ENCODE measurements around the gene RABGEF1.
"Not testable (repeated sequence)": the region's sequence is repeated elsewhere in the genome, so short reads cannot be mapped to it uniquely, and the experiment has no call there.

The RABGEF1 gene

DNA sequence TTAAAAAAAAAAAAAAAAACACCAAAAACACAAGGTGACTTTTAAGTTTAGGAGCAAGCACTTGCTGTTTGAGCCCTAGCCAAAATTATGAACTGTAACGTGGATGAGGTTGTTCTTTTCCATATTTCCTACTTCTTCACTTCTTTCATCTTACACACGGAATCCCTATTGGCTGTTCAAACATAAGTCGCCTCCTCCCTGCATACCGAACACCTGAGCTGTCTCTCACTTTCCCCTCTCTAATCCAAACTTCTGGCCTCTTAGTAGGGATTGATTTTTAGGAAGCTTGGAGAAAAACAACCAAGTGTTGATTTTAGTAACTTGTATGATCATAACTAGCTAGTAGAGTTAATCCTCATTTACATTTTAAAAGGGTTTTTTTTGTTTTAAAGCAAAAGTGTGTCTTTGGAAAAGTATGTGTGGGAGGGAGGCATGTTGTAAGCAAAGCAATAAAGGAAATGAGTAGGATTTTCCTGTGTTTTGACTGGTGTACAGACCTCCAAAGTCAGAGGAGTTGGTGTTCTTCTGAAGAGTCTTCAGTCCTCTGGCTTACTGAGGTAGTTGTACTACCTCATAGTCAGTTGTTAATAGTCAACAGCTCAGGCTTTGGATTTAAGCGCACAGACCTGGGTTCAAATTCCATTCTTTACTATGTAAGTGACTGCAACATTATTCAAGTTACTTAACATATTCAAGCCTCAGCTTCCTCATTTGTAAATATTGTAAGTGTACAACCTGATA, 39.3 kb downstream of the RABGEF1 start:
- Histone ChIP-seq H3K9me3 (ENCODE audit: insufficient read depth, low read depth, low read length) (no peaks in the 10 kb centered on the region), H3K36me3 (ENCODE audit: insufficient read depth, low read length) (peaks cover 71% of the 10 kb centered on the region), H3K9ac (ENCODE audit: low read depth, low read length) (no peak overlapping the region), H3K4me3 (ENCODE audit: low read length) (no peak overlapping the region), H3K4me1 (ENCODE audit: insufficient read depth, low read length) (no peaks in the 10 kb centered on the region), H3K27me3 (ENCODE audit: insufficient read depth, low read length) (no peaks in the 10 kb centered on the region), H3K27ac (ENCODE audit: low read depth, low read length) (no peak overlapping the region)
- WGBS, result 87% methylated on average over 5 of the region's 5 CpGs

DNA sequence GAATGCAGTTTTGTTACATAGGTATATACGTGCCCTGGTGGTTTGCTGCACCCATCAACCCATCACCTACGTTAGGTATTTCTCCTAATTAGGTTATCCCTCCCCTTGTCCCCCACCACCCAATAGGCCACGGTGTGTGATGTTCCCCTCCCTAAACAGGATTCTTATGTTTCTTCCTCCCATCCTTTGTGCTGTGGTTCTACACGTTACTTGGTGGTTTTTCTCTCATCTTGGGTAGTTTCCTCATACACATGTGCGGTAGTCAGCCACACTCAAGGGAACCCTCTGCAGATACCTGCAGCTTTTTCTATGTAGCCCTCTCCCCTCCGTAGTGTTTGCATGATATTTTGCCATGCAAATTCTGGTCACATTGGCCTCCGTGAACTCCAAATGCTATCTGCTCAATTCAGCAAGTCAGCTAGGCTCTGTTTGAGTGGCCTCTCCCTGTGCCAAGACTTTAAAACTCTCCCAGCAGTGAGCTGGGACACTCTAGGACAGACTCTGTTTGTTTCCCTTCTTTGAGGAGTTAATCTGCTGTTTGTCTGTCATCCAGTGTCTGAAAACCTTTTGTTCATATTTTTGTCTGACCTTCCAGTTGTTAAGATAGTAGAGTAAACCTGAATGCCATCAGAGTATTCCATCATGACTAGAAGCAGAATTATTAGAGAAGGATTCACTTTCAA, 41.0 kb downstream of the RABGEF1 start:
- Histone ChIP-seq H3K4me3 (ENCODE audit: low read length) (no peak overlapping the region), H3K9ac (ENCODE audit: low read depth, low read length) (no peak overlapping the region), H3K27ac (ENCODE audit: low read depth, low read length) (no peak overlapping the region), H3K36me3 (ENCODE audit: insufficient read depth, low read length) (peaks cover 70% of the 10 kb centered on the region), H3K4me1 (ENCODE audit: insufficient read depth, low read length) (no peaks in the 10 kb centered on the region), H3K27me3 (ENCODE audit: insufficient read depth, low read length) (no peaks in the 10 kb centered on the region), H3K9me3 (ENCODE audit: insufficient read depth, low read depth, low read length) (no peaks in the 10 kb centered on the region)
- 92% methylated on average over 7 of the region's 7 CpGs for WGBS

DNA sequence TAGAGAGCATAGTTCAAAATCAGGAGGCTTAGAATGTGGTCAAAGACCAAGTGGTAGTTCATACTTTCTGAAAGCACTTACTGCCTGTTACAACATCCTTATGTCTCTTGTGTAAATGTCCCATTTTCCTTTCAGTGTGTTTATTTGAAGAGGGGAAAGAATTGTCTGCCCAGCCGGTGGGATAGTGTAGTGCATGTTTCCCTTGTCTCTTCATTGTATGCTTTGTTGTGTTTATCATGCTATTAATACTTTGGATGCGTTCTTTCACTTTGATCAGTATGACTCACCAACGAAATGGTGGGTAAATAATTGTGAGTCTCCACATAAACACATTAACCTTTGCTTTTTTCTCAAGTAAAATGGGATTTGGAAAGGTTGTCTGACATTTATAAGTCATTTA, 42.3 kb downstream of the RABGEF1 start:
- not testable (repeated sequence) for H3K27me3 ChIP-seq (ENCODE audit: insufficient read depth, low read length); H3K4me3 ChIP-seq (ENCODE audit: low read length); H3K9ac ChIP-seq (ENCODE audit: low read depth, low read length); H3K9me3 ChIP-seq (ENCODE audit: insufficient read depth, low read depth, low read length); H3K4me1 ChIP-seq (ENCODE audit: insufficient read depth, low read length); H3K27ac ChIP-seq (ENCODE audit: low read depth, low read length)
- 60% methylated on average over 1 of the region's 3 CpGs for WGBS
- peaks cover 70% of the 10 kb centered on the region for H3K36me3 ChIP-seq (ENCODE audit: insufficient read depth, low read length)

DNA sequence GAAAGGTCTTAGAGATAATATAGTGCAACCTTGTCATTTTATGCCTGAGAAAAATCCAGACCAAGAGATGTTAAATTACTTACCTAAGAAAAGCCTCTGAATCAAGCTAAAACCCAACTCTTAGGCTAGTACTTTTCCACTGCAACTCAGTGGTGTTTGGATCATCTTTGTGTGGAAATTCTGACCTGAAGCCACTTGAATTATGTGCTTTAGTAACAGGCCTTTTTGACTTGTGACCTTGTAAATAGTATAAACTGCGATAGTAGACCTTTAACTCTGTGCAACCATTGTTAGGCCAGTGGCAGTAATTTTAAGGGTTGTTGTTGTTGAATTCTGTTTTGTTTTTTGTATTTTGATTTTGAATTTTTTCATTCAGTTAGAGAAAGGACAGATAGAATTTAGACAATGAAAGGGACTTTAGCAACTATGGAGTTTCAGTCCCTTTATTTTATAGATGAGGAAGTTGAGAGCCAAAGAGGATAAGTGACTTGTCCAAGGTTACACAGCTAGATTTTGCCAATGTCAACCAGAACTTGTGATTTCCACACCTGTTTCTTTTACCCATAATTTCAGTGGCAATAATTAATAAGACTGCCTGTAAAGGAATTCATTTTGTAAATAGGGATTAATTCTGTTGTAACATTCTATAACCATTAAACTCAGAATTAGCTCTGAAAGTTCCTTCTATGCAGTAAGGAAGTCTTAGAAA, 43.5 kb downstream of the RABGEF1 start:
- WGBS, result 94% methylated on average over 1 of the region's 1 CpG
- not testable (repeated sequence) for H3K9me3 ChIP-seq (ENCODE audit: insufficient read depth, low read depth, low read length); H3K4me3 ChIP-seq (ENCODE audit: low read length); H3K27ac ChIP-seq (ENCODE audit: low read depth, low read length); H3K4me1 ChIP-seq (ENCODE audit: insufficient read depth, low read length); H3K27me3 ChIP-seq (ENCODE audit: insufficient read depth, low read length); H3K9ac ChIP-seq (ENCODE audit: low read depth, low read length)
- peaks cover 65% of the 10 kb centered on the region for H3K36me3 ChIP-seq (ENCODE audit: insufficient read depth, low read length)

DNA sequence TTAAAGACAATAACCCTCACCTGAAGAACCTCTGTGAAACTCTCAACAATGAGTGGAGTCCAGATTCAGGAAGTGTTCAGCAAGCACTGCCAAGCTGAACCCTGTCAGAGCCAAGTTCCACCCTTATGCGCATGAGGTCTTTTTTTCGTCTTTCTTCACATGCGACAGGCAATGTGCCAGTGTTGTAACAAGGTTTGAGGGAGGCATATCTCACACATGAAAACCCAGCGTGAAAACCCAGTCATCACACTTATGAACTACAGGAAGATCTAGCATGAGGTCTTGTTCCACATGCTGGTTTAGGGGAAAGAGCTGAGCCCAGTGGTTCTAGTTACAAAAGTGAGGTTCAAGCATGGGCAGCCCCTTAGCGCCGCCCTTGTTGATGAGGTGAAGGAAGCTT, 49.7 kb downstream of the RABGEF1 start:
- Histone ChIP-seq H3K36me3 (ENCODE audit: insufficient read depth, low read length) (peaks cover 72% of the 10 kb centered on the region), H3K9me3 (ENCODE audit: insufficient read depth, low read depth, low read length) (no peaks in the 10 kb centered on the region), H3K9ac (ENCODE audit: low read depth, low read length) (no peak overlapping the region), H3K27me3 (ENCODE audit: insufficient read depth, low read length) (no peaks in the 10 kb centered on the region), H3K27ac (ENCODE audit: low read depth, low read length) (no peak overlapping the region), H3K4me1 (ENCODE audit: insufficient read depth, low read length) (no peaks in the 10 kb centered on the region), H3K4me3 (ENCODE audit: low read length) (no peak overlapping the region)
- WGBS, result 98% methylated on average over 6 of the region's 6 CpGs

DNA sequence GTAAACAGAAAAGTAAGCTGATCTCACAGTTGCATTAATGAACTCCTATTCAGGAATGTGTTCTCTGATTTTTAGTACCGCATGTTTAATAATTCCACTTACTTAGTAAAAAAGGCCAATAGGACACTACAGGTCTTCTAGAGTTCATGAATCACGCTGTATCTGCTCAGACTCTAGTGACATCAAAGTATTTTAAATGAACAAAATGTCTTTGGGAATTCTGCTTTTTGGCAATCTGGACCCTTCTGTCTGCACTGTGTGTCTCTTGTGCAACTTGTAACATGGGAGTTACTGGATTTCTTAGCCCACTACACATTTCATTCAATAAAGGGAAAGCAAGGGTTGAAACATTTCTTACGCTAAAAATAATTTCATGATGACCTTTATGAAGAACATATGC, 50.2 kb downstream of the RABGEF1 start:
- 96% methylated on average over 3 of the region's 3 CpGs for WGBS
- Histone ChIP-seq H3K9ac (ENCODE audit: low read depth, low read length) (no peak overlapping the region), H3K9me3 (ENCODE audit: insufficient read depth, low read depth, low read length) (no peaks in the 10 kb centered on the region), H3K4me3 (ENCODE audit: low read length) (no peak overlapping the region), H3K36me3 (ENCODE audit: insufficient read depth, low read length) (peaks cover 72% of the 10 kb centered on the region), H3K4me1 (ENCODE audit: insufficient read depth, low read length) (no peaks in the 10 kb centered on the region), H3K27ac (ENCODE audit: low read depth, low read length) (no peak overlapping the region), H3K27me3 (ENCODE audit: insufficient read depth, low read length) (no peaks in the 10 kb centered on the region)

DNA sequence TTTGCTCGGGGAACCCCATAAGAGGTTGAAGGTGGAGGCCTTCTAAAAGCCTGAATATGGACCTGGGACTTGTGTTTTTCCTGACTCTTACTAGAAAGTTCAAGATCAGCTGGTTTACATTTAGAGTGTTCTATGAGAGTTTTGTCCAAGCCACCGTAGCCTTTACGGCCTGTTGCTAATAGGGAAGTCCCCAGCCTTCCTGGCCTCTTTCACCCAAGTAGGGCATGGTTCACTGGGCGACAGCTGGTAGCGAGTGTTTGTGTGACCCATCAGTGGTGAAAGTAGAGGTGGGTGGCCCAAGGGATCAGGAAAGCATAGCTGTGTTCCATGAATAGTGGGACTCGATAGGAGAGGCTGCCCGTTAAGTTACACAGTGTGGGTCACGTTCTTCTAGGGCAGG, 60.1 kb downstream of the RABGEF1 start:
- Histone ChIP-seq H3K4me1 (ENCODE audit: insufficient read depth, low read length) (no peaks in the 10 kb centered on the region), H3K9me3 (ENCODE audit: insufficient read depth, low read depth, low read length) (no peaks in the 10 kb centered on the region), H3K36me3 (ENCODE audit: insufficient read depth, low read length) (peaks cover 89% of the 10 kb centered on the region), H3K4me3 (ENCODE audit: low read length) (no peak overlapping the region), H3K9ac (ENCODE audit: low read depth, low read length) (no peak overlapping the region), H3K27ac (ENCODE audit: low read depth, low read length) (no peak overlapping the region), H3K27me3 (ENCODE audit: insufficient read depth, low read length) (no peaks in the 10 kb centered on the region)
- 93% methylated on average over 8 of the region's 8 CpGs for WGBS

DNA sequence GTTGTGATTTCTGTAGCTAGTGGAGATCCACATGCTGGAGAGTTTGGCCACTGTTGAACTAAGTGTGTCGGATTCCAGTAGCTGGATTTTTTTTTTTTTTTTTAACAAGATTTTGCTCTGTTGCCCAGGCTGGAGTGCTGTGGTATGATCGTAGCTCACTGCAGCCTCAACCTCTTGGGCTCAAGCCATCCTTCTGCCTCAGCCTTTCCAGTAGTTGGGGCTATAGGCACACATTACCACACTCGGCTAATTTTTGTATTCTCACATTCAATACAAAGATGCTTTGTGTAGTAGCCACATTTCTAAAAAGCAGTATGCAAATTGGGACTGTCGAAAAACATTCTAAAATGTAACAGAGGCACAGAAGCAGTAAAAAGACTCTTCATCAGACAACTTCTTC, 63.5 kb downstream of the RABGEF1 start:
- WGBS, result 98% methylated on average over 4 of the region's 4 CpGs
- Histone ChIP-seq H3K36me3 (ENCODE audit: insufficient read depth, low read length) (peaks cover 90% of the 10 kb centered on the region), H3K4me1 (ENCODE audit: insufficient read depth, low read length) (no peaks in the 10 kb centered on the region), H3K4me3 (ENCODE audit: low read length) (no peak overlapping the region), H3K27me3 (ENCODE audit: insufficient read depth, low read length) (no peaks in the 10 kb centered on the region), H3K27ac (ENCODE audit: low read depth, low read length) (no peak overlapping the region), H3K9me3 (ENCODE audit: insufficient read depth, low read depth, low read length) (no peaks in the 10 kb centered on the region), H3K9ac (ENCODE audit: low read depth, low read length) (no peak overlapping the region)

DNA sequence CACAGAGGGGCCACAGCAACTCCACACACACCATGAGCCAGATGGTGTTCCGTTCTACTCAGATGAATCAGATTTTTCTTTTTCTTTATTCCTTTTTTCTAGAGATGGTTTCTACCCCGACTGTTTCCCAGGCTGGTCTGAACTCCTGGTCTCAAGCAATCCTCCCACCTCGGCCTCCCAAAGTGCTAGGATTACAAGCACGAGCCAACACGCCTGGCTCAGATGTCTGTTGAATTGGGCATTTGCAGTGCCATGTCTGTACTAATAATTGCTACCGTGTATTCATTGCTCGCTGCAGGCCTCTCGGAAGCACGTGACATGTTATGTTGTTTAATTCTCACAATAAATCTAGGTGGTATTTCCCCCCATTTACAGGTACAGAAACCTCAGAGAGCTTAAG, 67.2 kb downstream of the RABGEF1 start:
- WGBS, result 97% methylated on average over 9 of the region's 9 CpGs
- Histone ChIP-seq H3K4me3 (ENCODE audit: low read length) (no peak overlapping the region), H3K9ac (ENCODE audit: low read depth, low read length) (no peak overlapping the region), H3K27ac (ENCODE audit: low read depth, low read length) (no peak overlapping the region), H3K27me3 (ENCODE audit: insufficient read depth, low read length) (no peaks in the 10 kb centered on the region), H3K4me1 (ENCODE audit: insufficient read depth, low read length) (no peaks in the 10 kb centered on the region), H3K9me3 (ENCODE audit: insufficient read depth, low read depth, low read length) (no peaks in the 10 kb centered on the region), H3K36me3 (ENCODE audit: insufficient read depth, low read length) (peaks cover 89% of the 10 kb centered on the region)

DNA sequence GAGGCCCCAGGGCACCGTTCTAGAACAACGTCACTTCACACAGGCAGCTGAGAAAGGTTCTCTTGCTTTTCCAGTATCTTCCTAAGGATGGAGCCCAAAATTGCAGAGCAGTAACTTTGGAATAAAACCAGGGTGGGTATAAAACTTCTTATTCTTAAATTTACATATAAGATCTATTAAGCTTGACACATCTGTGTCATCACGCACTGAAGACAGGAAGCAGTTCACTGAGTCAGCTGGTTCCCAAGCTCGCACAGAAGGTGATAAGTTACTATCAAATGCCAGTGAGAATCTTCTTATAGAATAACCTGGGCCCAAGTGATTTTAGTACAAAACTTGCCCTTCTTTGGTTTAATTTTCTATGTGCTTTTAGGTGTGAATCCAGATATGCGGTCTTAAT, 70.2 kb downstream of the RABGEF1 start:
- no peaks in the 10 kb centered on the region for H3K4me1 ChIP-seq (ENCODE audit: insufficient read depth, low read length)
- WGBS, result 94% methylated on average over 5 of the region's 5 CpGs
- H3K27me3 ChIP-seq (ENCODE audit: insufficient read depth, low read length), result no peaks in the 10 kb centered on the region
- no peak overlapping the region for H3K9ac ChIP-seq (ENCODE audit: low read depth, low read length)
- peaks cover 67% of the 10 kb centered on the region for H3K36me3 ChIP-seq (ENCODE audit: insufficient read depth, low read length)
- H3K27ac ChIP-seq (ENCODE audit: low read depth, low read length), result no peak overlapping the region
- no peaks in the 10 kb centered on the region for H3K9me3 ChIP-seq (ENCODE audit: insufficient read depth, low read depth, low read length)
- no peak overlapping the region for H3K4me3 ChIP-seq (ENCODE audit: low read length)

DNA sequence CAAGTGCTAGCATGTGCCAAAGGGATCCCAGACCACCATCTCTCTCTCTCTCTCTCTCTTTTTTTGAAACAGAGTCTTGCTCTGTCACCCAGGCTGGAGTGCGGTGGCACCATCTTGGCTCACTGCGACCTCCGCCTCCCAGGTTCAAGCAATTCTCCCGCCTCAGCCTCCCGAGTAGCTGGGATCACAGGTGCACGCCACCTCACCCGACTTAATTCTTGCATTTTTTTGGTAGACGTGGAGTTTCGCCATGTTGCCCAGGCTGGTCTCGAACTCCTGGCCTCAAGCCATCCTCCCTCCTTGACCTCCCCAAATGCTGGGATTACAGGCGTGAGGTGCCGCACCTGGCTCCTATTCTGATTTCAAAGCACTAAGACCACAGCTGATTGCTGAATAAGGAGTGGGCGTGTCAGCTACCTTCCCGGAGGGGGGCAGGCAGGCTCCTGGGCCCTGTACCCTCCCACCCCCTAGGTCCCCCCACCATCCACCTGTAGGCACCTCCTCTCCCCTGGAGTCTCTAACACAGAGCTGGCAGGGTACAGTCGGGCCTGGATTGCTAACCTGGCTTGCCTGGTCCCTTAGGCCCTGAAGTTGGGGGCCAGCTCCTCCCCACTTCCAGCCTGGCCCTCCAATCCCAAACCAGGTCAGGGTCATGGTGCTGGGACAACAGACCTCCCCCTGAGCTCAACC, 74.8 kb downstream of the RABGEF1 start:
- H3K27me3 ChIP-seq (ENCODE audit: insufficient read depth, low read length); H3K27ac ChIP-seq (ENCODE audit: low read depth, low read length); H3K9ac ChIP-seq (ENCODE audit: low read depth, low read length); H3K9me3 ChIP-seq (ENCODE audit: insufficient read depth, low read depth, low read length); H3K4me3 ChIP-seq (ENCODE audit: low read length); H3K4me1 ChIP-seq (ENCODE audit: insufficient read depth, low read length): not testable (repeated sequence)
- peaks cover 21% of the 10 kb centered on the region for H3K36me3 ChIP-seq (ENCODE audit: insufficient read depth, low read length)
- WGBS, result 94% methylated on average over 15 of the region's 15 CpGs
